Activated CD8-positive, alpha-beta memory T cell treated with anti-CD3 and anti-CD28 coated beads for 24 hours (primary cell): ENCODE data around the gene MAP3K20.
"Not testable (repeated sequence)": the region's sequence is repeated elsewhere in the genome, so short reads cannot be mapped to it uniquely, and the experiment has no call there.

Source experiments
- DNase-seq: peaks from one replicate; pipeline ENCODE4 v3.0.0-alpha.2; 2020

The MAP3K20 gene

DNA sequence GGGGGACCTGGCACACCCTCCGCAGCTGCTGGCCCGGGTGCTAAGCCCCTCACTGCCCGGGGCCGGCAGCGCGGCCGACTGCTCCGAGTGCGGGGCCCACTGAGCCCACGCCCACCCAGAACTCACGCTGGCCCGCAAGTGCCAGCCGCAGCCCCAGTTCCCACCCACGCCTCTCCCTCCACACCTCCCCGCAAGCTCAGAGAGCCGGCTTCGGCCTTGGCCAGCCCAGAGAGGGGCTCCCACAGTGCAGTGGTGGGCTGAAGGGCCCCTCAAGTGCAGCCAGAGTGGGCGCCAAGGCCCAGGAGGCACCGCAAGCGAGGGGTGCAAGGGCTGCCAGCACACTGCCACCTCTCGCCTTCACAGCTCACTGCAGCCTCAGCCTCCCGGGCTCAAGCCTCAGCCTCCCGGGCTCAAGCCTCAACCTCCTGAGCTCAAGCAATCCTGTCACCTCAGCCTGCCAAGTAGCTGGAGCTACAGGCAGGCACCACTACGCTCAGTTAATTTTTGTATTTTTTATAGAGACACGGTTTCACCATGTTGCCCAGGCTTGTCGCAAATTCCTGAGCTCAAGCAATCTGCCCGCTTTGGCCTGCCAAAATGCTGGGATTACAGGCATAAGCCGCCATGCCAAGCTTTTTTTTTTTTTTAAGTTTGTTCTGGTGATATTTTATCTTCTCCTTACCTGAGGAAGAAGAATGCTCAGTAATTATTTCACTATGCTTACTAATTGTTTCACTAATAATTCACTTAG is 207.3 kb downstream of the MAP3K20 start:
- DNase-seq, result no peak

DNA sequence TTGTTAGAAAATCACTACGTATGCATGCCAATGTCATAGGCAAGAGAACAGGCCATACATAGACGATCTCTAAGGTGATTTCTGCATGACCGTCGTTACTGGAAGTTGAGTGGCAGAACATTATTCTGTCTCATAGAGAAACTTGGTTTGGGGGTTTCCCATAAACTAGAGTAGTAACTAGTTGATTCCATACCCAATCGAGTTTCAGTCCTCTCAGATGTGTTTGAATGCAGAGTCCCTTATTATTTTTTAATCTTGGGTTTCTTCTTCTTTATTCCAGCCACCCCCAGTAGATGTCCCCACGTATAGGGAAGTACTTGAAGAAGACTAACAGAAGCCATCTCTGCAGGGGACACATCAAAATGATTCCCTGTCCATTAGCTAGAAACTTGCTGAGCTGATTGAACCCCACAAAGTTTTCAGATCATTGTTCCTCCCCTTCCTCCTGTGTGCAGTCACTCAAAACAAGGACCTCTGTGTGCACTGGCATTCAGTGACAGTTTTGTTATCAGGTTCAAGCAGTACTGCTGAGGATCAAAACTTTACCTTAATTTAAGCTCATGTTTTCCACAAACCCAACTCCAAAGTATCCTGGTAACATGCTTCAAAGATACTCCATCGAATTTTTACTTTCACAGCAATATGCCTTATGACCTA is 210.6 kb downstream of the MAP3K20 start:
- DNase-seq, result no peak

DNA sequence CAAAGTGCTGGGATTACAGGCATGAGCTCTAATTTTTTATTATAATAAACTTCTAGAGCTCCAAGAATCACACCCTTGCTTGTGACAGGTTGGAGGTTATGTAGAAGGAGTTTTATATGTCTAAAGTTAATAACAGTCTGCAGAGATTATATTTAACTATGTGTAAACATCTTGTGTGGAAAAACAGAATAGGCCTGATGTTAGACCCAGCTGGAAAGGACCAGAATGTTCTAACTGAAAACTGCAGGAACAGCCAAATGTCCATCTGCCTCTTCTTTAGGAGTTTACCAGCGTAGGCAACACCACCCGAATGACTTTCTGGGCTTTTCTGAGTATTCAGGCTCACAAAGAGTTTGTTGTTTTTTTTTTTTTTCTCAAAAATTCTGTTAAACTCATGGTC is 211.9 kb downstream of the MAP3K20 start:
- DNase-seq, result no peak

DNA sequence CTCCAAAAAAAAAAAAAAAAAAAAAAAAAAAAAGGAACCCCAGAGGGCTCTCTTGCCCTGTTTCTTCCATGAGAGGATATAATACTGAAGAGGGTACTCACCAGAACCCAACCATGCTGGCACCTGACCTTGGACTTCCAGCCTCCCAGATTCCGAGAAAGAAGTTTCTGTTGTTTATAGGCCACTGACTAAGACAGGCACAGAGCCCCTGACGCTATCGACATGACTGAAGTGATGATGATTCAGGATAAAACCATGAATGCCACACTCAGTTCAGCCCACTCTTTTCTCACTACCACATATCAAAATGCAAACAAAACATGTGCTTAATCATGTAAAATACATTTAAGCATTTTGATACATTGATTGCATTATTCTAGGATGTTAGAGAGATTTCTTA is 212.9 kb downstream of the MAP3K20 start:
- no peak for DNase-seq

DNA sequence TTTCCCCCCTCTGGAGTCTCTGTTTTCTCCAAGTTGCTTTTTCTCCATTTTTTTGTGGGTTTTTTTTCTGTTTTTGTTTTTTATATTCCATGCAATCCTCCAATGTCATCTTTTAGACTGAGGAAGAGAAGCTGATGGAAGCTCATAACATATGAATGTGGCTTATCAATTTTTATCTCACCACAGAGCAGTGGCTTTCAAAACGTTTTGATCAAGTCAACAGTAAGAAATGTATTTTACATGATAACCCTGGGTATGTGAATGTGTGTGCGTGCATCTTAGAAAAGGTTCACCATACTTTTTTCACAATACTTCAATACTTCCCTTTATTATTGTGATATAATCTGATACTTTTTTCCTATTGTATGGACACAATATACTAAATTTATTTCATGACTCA is 214.4 kb downstream of the MAP3K20 start:
- no peak for DNase-seq

DNA sequence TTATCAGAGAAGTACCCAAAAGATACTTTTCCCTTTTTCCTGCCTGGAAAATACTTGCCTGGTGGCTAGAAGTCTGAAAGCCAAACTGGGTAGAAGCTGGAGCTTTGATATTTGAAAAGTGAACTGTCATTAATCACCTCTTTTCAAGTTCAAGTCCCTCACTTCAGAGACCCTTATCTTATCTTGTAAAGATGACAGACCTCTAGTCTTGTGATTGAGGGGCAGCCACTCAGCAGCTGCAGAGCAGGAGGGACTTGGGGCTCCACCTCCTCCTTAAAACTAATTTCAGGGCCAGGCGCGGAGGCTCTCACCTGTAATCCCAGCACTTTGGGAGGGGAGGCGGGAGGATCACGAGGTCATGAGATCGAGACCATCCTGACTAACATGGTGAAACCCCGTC is 214.9 kb downstream of the MAP3K20 start:
- no peak for DNase-seq

DNA sequence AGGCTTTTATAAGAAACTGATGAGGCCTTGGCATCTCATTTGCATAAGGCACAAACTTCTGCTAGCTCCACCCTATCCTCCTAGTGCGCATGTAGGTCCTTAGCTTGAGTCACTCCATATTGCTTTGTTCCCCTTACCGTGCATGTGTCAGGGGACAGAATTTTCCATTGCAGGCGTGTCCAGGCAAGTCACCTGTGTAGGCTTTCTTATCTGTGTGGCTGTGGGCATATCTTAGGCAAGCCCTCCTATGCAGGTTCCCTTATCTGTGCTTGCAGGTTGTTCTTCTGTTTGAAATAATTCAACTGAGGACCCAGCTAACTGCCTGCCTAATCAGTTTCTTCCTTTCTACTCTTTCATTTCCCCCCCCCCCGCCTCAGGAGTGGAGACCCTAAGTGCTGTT is 215.8 kb downstream of the MAP3K20 start:
- DNase-seq, result no peak

DNA sequence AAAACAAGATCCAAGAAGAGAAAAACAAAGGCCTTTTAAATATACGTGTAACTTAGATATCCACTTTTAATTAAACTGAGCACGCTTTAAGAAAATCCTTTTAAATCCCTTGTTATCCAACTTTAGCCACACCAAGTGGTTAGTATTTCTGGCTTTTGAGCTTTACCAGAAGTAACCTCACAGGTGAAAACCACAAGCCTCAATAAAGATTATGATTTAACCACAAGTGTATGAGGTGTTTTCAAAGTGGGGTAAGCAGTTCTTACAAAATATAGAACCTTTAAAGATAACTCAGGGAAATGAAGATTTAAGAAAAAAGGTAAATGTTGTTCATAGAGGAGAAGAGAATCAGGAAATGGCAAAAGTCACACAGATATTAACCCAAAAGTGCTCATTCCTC is 220.6 kb downstream of the MAP3K20 start:
- no peak for DNase-seq

DNA sequence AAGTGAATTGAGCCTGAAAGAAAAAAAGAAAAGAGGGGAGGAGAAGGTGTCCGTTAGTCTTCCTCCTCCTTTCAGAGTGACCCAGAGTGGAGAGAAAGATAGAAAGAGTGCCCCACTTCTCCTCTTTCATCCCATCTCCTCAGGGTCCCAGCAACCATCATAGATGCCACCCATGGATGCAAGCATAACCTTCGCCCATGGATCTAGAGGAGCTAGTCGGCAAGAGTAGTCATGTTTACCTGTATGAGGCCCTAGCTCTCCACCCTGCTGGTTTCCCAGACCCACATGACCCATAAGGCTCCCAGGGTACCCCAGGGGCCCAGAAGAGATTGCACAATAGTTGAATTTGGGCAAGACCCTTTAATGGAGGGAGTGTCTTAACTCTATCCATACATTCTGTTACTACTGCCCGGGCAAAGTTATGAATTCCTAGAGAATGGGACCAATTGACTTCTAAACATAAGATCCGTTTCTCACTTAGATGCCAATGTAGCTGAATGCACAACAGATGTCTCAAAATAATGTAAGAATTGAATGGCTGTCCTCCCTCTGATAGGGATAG is 223.0 kb downstream of the MAP3K20 start:
- no peak for DNase-seq

DNA sequence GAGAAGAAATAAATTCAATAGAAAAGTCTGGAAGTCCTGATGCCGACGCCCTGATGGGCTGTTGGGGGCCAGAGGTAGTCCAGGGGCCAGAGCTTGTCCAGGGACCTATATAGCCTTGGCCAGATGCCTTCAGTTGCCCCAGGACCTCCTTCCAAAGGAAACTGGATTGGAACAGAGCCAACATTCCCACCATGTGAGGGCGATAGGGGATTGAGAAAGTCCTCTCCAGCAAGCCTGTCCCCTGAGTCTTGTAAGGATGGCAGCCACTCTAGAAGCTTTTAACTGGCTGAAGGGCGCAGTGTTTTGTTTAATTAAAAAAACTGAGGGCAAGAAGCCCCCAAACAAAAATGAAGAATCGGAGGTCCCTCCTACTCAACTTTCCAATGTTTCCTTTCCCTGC is 224.1 kb downstream of the MAP3K20 start:
- DNase-seq, result no peak

DNA sequence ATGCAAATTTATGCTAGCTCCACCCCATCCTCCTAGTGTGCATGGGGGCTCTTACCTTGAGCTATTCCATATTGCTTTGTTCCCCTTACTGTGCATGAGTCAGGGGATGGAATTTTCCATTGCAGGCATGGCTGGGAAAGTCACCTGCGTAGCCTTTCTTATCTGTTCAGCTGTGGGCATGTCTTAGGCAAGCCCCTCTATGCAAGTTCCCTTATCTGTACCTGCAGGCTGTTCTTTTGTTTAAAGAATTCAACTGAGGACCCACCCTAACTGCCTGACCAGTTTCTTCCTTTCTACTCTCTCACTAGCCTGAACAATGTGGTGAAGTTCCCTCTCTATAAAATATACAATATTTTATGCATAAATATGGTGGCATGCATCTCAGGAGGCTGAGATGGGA is 224.8 kb downstream of the MAP3K20 start:
- no peak for DNase-seq

DNA sequence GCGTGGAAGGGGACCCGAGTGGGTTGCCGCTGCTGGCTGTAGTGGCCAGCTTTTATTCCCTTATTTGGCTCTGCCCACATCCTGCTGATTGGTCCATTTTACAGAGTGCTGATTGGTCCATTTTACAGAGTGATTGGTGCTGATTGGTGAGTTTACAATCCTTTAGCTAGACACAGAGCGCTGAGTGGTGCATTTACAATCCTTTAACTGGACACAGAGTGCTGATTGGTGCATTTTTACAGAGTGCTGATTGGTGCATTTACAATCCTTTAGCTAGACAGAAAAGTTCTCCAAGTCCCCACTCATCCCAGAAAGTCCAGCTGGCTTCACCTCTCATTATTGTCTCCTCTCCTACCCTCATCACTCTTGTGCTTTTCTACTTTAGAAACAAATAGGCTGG is 225.9 kb downstream of the MAP3K20 start:
- not testable (repeated sequence) for DNase-seq

DNA sequence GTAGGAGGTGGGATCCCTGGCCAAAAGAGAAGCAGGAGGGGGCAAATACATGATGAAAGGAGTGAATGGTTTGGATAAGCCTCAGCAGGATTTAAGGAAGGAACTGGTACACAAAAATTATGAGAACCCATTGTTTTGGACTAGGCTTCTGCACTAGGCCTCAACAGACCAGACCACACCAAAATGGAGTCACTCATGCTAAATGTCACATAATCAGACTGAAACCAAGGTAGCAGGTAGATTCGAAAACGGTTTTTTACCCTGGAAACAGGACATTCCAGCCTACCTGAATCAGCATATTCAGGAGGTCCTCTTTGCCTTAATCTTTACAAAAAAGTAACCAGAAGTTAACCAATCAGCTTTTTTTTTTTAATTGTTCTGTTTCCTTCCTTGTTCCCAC is 229.7 kb downstream of the MAP3K20 start:
- no peak for DNase-seq

DNA sequence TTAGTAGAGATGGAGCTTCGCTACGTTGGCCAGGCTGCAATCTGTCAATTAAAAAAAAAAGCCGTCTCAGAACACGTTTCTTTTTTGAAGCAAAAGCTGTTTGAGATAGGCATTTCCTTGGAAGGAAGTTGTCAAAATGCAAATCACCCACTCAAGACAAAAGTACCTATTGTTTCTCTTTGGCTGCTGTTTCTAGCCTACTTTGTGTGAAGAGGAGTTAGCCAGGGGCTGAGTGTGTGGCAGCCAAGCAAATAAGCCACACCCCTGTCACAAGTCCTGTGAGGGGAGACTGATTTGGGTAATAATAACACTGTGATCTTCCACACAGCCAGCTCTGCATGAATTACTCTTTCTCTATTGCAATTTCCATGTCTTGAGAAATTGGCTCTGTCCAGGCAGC is 231.6 kb downstream of the MAP3K20 start:
- no peak for DNase-seq

DNA sequence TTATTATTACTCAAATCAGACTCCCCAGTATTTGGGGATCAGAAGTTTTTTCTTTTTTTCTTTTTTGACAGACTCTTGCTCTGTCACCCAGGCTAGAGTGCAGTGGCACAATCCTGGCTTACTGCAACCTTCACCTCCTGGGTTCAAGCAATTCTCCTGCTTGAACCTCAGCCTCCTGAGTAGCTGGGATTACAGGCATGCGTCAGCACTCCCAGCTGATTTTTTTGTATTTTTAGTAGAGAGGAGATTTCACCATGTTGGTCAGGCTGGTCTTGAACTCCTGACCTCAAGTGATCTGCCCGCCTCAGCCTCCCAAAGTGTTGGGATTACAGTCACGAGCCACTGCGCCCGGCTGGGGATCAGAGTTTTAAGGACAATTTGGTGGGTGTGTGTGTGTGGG is 233.7 kb downstream of the MAP3K20 start:
- not testable (repeated sequence) for DNase-seq

DNA sequence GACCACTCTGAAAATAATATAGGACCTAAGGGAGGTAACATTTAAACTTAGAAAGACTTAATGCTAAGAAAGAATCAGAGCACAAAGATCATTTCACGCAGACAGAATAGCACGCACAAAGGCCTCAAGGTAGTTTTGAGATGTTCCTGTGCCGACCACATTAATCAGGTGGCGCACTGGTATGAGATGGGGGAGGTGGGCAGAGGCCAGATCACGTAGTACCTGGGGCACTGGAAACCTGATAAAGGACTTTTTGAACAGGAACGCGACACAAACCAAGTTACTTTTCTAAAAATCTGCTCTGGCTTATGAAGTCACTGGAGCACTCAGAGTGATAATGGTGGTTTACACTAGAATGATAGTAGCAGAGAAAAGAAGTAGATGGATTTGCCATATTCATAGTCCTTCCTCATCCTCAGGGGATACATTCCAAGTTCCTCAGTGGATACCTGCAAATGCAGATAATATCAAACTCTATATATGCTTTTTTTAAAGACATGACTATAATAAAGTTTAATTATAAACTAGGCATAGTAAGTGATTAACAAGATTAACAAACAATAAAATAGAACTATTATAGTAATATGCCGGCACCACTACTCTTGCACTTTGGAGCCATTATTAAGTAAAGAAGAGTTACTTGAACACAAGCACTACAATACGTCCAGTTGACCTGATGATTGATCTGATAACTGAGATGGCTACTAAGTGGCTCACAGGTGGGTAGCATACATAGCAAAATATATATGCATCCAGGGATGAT is 236.4 kb downstream of the MAP3K20 start:
- no peak for DNase-seq
